GM10266 (cell line): Measurements from ENCODE around the gene COQ8B.

Experiments used
- DNase-seq: peaks from one replicate; pipeline ENCODE4 v3.0.0; 2012; ENCODE audit errors: extremely low spot score
- TF ChIP-seq, protein P1 (sequence below): IDR thresholded peaks from 2 replicates; pipeline ENCODE4 v1.5.1; 2012; ENCODE audit warnings: mild to moderate bottlenecking, low read depth; ENCODE audit not compliant: control insufficient read depth, insufficient read depth; ENCODE audit errors: missing control alignments

Gene COQ8B

DNA sequence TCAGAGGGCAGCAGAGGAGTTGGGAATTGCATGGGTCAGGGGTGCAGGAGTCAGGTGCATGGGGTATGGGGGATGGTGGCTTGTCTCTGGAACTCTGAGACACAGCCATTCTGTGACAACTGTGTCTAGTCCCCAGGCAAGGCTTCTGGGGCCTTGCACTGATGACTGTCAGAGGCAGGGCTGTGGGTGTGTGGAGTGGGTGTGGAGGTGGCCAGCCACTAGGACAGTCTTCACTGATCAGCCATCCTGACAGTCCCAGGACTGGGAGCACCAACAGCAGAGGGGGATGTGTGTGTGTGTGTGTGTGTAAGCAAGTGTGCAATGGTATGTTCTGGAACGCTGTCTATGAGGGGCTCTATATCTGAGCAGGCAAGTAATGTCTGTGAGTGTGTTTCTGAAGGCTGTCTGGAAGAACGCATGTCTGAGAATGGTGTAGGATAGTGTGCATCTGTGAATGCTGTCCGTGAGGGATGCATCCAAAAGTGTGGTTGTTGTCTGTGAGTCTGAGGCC is 31.6 kb downstream of the COQ8B start:
- TF ChIP-seq, protein P1, sequence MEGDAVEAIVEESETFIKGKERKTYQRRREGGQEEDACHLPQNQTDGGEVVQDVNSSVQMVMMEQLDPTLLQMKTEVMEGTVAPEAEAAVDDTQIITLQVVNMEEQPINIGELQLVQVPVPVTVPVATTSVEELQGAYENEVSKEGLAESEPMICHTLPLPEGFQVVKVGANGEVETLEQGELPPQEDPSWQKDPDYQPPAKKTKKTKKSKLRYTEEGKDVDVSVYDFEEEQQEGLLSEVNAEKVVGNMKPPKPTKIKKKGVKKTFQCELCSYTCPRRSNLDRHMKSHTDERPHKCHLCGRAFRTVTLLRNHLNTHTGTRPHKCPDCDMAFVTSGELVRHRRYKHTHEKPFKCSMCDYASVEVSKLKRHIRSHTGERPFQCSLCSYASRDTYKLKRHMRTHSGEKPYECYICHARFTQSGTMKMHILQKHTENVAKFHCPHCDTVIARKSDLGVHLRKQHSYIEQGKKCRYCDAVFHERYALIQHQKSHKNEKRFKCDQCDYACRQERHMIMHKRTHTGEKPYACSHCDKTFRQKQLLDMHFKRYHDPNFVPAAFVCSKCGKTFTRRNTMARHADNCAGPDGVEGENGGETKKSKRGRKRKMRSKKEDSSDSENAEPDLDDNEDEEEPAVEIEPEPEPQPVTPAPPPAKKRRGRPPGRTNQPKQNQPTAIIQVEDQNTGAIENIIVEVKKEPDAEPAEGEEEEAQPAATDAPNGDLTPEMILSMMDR = no peak
- DNase-seq = no peak

DNA sequence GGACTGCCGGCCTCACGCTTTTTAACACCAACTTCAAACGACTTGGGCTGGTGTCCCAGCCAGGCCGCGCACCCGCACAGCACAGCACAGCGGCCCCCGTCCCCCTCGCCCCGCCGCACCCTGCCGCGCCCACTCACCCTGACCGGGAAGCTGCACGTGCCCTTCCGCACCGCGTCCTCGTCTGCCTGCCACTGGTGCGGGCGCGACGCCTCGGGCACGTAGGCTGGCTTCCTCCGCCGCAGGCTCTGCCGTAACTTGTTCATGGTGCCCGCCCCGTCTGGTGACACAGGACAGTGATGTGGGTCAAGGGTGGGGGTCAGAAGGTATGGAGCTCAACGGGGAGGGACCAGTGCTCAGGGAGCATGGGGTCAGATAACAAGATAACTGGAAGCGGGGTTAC is 32.4 kb downstream of the COQ8B start:
- TF ChIP-seq, protein P1 = no peak
- DNase-seq = no peak

DNA sequence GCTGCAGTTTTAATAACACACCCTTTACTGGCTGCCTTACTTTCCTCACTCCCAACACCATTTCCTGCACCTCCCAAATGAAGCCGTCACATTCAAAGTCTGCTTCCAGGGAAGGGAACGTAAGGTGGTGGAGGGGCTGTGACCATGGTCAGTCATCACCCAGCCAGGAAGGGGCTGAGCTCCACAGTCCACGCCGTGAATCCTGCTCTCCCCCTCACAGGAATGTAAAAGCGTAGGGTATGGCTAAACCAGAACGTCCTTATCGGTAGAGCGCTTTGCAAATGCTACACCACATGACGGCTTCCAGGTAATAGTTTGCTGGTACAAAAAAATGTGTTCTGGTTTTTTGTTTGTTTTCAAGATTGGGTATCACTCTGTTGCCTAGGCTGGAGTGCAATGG is 33.2 kb downstream of the COQ8B start:
- TF ChIP-seq, protein P1 = no peak
- no peak for DNase-seq

DNA sequence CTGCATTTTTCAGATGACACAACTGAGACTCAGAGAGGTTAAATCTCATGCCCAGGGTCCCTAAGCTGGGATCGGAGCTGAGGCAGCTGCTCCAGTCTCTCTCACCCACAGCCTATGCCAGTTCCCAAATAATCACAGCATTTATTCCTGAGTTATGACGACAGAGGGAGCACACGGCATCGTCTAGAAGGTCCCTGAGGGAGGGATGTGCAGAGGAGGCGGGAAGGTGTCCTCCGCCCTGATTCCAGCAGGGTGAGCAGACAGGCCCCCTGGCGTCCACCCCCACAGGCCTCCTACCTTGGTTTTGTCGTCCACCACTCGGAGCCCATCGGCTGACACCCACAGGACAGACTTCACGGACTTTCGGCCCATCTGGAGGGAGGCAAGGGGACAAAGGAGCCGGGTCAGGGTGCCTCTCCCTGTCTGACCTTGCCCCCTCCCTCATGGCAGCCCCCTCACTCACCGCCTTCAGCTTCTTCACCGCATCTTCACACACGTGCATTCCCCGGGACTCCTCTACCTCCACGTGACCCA is 34.2 kb downstream of the COQ8B start:
- TF ChIP-seq, protein P1 = no peak
- DNase-seq = no peak

DNA sequence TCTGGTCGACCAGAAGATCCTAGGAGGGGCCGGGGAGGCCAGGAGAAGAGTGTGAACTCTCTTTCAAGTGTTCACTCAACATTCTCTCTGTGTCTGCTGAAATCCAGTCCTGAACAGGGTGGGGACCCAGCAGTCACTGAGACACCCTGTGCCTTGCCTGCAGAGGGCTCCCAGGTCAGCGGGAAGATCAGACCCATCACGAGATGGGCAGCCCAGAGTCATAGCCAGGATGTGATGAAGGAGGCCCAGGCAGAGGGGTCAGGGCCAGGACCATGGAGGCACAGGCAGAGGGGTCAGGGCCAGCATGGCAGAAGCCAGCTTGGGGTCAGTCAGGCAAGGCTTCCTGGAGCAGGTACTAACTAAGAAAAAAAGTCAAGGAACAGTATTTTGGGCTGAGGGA is 35.6 kb downstream of the COQ8B start:
- no peak for DNase-seq
- TF ChIP-seq, protein P1 = no peak

DNA sequence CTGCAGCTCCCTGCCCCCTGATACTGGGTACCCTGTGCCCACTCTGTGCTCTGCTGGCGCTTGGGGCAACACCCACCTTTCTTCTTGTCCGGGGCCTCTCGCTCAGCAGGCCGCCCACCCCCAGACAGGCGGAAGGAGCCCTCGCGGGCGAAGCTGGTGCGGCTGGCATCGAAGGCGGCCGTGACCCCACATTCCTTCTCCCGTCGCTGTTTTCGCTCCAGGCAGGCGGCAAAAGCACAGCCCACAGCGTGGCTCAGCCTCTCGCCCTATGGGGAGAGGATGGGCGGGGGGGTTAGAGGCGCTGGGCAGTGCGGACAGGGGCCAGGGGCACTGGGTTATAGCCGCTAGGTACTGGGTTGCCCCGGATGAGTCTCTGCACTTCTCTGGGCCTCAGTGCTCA is 39.5 kb downstream of the COQ8B start:
- no peak for DNase-seq
- TF ChIP-seq, protein P1 = no peak

DNA sequence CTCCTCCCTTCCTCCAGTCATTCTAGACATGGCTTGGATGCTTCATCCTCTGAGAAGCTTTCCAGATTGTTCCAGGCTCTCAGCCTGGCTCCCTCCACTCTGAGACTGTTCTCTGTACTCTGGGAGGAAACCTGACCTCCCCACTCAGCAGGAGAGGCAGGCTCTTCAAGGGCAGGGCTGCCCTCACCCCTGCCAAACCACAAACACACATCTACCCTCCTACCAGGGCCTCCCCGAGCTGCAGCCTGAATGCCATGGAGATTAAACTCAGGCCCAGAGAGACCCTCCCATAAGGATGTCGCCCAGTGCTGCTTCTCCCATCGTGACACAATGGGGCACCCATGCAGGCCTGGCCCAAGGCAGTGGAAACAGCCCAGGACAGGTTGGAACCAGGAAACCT is 42.4 kb downstream of the COQ8B start:
- TF ChIP-seq, protein P1 = no peak
- no peak for DNase-seq
